ENCODE measurements around the gene MYO1D. TPM values are rescaled to one million over a fixed set of nuclear protein-coding genes. Genes with fewer than 3 reads are reported as not detected.

MYO1D gene
- total RNA-seq, 1 experiment from 2014 or later, result 1.3 TPM

DNA sequence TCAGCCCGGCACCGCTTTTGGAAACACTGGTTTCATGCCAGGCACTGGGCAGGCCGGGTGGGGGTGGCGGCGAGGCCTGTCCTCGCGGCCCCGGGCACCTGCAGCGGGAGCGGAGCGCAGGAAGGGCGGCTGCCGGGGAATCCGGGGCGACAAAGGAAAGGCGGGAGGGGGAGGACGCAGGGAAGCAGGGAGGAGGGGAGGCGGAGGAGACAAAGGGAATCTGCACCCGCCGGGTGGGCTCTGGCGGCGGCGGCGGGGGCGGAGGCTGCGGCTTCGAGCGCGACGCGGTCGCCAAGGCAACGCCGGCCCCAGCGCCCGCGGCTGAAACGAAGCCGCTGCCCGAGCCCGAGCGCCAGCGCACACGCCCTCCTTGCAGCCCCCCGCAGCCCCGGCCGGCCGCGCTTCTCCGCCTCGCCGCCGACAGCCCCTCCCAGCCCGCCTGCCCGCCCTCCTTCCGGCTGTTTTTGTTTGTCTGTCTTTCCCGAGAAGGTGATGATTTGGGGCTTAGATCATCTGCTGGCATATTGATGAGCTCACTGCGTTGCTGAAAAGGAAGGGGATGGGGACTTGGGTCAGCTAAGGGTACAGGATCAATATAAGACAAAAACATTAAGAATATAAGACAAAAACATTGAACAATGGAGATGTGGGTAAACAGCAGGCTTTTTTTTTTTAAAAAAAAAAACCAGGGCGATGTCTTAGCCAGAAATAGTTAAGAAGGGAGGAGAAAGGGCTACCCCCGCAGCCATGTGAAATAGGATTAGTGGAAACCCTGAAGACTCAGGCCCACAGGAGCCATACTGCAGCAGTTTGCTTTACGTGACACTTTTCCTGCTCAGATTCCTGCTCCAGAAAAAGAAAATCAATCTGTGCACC, 357.5 kb downstream of the MYO1D start:
- Histone ChIP-seq H3K4me1 (ENCODE audit: control insufficient read depth, insufficient read depth, low read length) (peaks cover 8% of the 10 kb centered on the region; the same call in 1 of the 2 replicates), H3K27ac (ENCODE audit: low read length) (no peak overlapping the region), H3K4me3 (ENCODE audit: low read depth in 2 of 2, low read length in 2 of 2) (peak overlapping the region; percentile 35 to 47), H3K27me3 (ENCODE audit: control insufficient read depth, insufficient read depth, low read length) (peaks cover 9% of the 10 kb centered on the region), H3K9me3 (ENCODE audit: control insufficient read depth, insufficient read depth, low read depth, low read length) (no peaks in the 10 kb centered on the region), H3K36me3 (ENCODE audit: control insufficient read depth, insufficient read depth, low read length) (no peaks in the 10 kb centered on the region)
- ATAC-seq (peak; percentile 82), DNase-seq (ENCODE audit: low read depth, low spot score) (no peak)
- intact Hi-C loops (cut with micrococcal nuclease; ENCODE audit: unreplicated experiment), result no loop called here
- no TSS peak for BruUV-seq (replicated peaks)
- ChIA-PET CTCF (no interaction called here), POLR2A (interaction anchor here (0.7 kb wide), 1 partner anchor 55 kb away, joined by 13 read pairs; no protein-coding TSS in a partner anchor)
- TF ChIP-seq TCF7L2 (IDR thresholded peaks at IDR 0.05; ENCODE audit: low read depth, low read length) (no peak), SIN3A (IDR thresholded peaks at IDR 0.05; ENCODE audit: borderline replicate concordance, insufficient read depth, low read depth, low read length) (no peak), POLR2AphosphoS5 (IDR thresholded peaks at IDR 0.05; ENCODE audit: low read depth, low read length) (no peak)
- TF ChIP-seq, protein P1, sequence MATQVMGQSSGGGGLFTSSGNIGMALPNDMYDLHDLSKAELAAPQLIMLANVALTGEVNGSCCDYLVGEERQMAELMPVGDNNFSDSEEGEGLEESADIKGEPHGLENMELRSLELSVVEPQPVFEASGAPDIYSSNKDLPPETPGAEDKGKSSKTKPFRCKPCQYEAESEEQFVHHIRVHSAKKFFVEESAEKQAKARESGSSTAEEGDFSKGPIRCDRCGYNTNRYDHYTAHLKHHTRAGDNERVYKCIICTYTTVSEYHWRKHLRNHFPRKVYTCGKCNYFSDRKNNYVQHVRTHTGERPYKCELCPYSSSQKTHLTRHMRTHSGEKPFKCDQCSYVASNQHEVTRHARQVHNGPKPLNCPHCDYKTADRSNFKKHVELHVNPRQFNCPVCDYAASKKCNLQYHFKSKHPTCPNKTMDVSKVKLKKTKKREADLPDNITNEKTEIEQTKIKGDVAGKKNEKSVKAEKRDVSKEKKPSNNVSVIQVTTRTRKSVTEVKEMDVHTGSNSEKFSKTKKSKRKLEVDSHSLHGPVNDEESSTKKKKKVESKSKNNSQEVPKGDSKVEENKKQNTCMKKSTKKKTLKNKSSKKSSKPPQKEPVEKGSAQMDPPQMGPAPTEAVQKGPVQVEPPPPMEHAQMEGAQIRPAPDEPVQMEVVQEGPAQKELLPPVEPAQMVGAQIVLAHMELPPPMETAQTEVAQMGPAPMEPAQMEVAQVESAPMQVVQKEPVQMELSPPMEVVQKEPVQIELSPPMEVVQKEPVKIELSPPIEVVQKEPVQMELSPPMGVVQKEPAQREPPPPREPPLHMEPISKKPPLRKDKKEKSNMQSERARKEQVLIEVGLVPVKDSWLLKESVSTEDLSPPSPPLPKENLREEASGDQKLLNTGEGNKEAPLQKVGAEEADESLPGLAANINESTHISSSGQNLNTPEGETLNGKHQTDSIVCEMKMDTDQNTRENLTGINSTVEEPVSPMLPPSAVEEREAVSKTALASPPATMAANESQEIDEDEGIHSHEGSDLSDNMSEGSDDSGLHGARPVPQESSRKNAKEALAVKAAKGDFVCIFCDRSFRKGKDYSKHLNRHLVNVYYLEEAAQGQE (IDR thresholded peaks at IDR 0.05; ENCODE audit: insufficient read depth in 1 of 2, low read depth in 2 of 2, low read length in 1 of 2), result no peak
- TF ChIP-seq, protein P2, sequence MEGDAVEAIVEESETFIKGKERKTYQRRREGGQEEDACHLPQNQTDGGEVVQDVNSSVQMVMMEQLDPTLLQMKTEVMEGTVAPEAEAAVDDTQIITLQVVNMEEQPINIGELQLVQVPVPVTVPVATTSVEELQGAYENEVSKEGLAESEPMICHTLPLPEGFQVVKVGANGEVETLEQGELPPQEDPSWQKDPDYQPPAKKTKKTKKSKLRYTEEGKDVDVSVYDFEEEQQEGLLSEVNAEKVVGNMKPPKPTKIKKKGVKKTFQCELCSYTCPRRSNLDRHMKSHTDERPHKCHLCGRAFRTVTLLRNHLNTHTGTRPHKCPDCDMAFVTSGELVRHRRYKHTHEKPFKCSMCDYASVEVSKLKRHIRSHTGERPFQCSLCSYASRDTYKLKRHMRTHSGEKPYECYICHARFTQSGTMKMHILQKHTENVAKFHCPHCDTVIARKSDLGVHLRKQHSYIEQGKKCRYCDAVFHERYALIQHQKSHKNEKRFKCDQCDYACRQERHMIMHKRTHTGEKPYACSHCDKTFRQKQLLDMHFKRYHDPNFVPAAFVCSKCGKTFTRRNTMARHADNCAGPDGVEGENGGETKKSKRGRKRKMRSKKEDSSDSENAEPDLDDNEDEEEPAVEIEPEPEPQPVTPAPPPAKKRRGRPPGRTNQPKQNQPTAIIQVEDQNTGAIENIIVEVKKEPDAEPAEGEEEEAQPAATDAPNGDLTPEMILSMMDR (IDR thresholded peaks at IDR 0.05), result no peak
- in situ Hi-C loops (cut with HindIII; ENCODE audit: low pct_unique_long_range_greater_than_20kb, low sequenced_read_pairs), result no loop called here

DNA sequence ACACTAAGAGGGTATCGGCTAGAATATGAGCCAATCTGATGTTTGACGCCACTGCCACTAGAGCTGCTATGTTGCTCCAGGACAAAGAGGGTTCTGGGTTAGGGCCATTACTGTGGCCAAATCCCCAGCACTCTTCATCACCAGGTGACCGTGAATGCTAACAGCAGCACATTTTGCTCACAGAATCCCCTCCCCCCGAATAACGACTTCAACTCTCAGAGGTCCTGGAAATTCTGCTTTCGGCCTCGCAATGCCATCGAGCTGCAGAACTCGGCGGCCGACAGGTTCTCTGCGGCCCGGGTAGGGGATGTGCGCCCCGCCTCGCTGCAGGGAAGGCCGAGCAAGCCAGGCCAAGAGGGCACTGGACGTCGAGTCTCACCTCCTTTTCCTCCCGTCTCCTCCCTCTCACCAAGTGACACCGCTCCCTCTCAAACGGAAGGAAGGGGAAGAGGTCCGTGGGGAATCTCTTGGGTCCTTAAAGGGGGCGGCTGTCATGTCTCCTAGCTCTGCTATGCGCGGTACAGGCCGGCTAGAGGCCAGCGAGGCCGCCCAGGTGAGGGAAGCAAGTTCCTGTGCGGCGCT, 358.2 kb downstream of the MYO1D start:
- peaks cover 9% of the 10 kb centered on the region for H3K27me3 ChIP-seq (ENCODE audit: control insufficient read depth, insufficient read depth, low read length)
- TF ChIP-seq POLR2AphosphoS5 (IDR thresholded peaks at IDR 0.05; ENCODE audit: low read depth, low read length) (no peak), SIN3A (IDR thresholded peaks at IDR 0.05; ENCODE audit: borderline replicate concordance, insufficient read depth, low read depth, low read length) (no peak), TCF7L2 (IDR thresholded peaks at IDR 0.05; ENCODE audit: low read depth, low read length) (no peak)
- TF ChIP-seq, protein P2 (IDR thresholded peaks at IDR 0.05), result no peak
- TF ChIP-seq, protein P1 (IDR thresholded peaks at IDR 0.05; ENCODE audit: insufficient read depth in 1 of 2, low read depth in 2 of 2, low read length in 1 of 2), result no peak
- H3K27ac ChIP-seq (ENCODE audit: low read length), result no peak overlapping the region
- POLR2A ChIA-PET, result no interaction called here
- intact Hi-C loops (cut with micrococcal nuclease; ENCODE audit: unreplicated experiment), result no loop called here
- BruUV-seq (replicated peaks), result no TSS peak
- peaks cover 8% of the 10 kb centered on the region; the same call in 1 of the 2 replicates for H3K4me1 ChIP-seq (ENCODE audit: control insufficient read depth, insufficient read depth, low read length)
- DNase-seq (ENCODE audit: low read depth, low spot score), result no peak
- no peaks in the 10 kb centered on the region for H3K36me3 ChIP-seq (ENCODE audit: control insufficient read depth, insufficient read depth, low read length)
- in situ Hi-C loops (cut with HindIII; ENCODE audit: low pct_unique_long_range_greater_than_20kb, low sequenced_read_pairs), result no loop called here
- ATAC-seq, result peak; percentile 25; the same call in 1 of the 2 replicates
- no peaks in the 10 kb centered on the region for H3K9me3 ChIP-seq (ENCODE audit: control insufficient read depth, insufficient read depth, low read depth, low read length)
- CTCF ChIA-PET, result no interaction called here
- peak overlapping the region; percentile 35 to 47 for H3K4me3 ChIP-seq (ENCODE audit: low read depth in 2 of 2, low read length in 2 of 2)

Data from Panc1 (cell line).